ENCODE data around the gene SORBS1.

DNA sequence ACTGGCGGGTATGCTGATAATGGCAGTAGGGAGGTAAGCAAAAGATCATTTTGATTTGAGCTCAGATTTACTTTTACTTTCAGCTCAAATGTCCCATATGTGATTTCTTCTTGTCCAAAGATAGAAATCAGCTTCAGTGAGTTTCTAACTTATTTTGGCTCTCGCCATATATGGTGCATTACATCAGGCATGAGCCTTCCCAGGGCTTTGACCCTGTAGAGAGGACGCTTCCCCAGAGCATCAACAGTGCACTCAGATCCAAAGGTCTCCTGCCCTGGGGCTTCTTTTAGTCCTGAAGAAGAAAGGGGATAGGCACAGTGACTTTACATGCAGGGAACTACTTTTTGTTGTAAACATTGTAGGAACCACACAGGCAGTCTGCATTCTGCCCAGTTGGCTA, 141.8 kb downstream of the SORBS1 start:
- TF ChIP-seq, protein P1, sequence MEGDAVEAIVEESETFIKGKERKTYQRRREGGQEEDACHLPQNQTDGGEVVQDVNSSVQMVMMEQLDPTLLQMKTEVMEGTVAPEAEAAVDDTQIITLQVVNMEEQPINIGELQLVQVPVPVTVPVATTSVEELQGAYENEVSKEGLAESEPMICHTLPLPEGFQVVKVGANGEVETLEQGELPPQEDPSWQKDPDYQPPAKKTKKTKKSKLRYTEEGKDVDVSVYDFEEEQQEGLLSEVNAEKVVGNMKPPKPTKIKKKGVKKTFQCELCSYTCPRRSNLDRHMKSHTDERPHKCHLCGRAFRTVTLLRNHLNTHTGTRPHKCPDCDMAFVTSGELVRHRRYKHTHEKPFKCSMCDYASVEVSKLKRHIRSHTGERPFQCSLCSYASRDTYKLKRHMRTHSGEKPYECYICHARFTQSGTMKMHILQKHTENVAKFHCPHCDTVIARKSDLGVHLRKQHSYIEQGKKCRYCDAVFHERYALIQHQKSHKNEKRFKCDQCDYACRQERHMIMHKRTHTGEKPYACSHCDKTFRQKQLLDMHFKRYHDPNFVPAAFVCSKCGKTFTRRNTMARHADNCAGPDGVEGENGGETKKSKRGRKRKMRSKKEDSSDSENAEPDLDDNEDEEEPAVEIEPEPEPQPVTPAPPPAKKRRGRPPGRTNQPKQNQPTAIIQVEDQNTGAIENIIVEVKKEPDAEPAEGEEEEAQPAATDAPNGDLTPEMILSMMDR (IDR thresholded peaks at IDR 0.05), result no peak
- TF ChIP-seq EZH2 (IDR thresholded peaks at IDR 0.05) (no peak), EZH2phosphoT487 (IDR thresholded peaks at IDR 0.05) (no peak)

Data from neural progenitor cell (in vitro differentiated cells).